Osteoblast (primary cell): ENCODE data around the gene ID3. TPM values are rescaled to one million over a fixed set of nuclear protein-coding genes. Genes with fewer than 3 reads are reported as not detected.

ENCODE experiments used
- DNase-seq: peaks from one replicate; pipeline ENCODE4 v3.0.0; 2011; ENCODE audit warnings: low spot score, mixed read lengths; ENCODE audit not compliant: insufficient read length; ENCODE audit errors: missing footprints
- H2AFZ ChIP-seq: 2 replicates; pipeline ENCODE4 v1.6.0; 2011; ENCODE audit warnings: mild to moderate bottlenecking, low read length
- H3K27ac ChIP-seq: 2 replicates; pipeline ENCODE4 v1.5.1; 2011; ENCODE audit warnings: mild to moderate bottlenecking, low read depth, low read length, moderate library complexity
- H3K27me3 ChIP-seq: 2 replicates; pipeline ENCODE4 v1.6.0; 2012; ENCODE audit warnings: mild to moderate bottlenecking, control low read depth, inconsistent platforms, low read length, moderate library complexity; ENCODE audit not compliant: insufficient read depth
- H3K36me3 ChIP-seq: 2 replicates; pipeline ENCODE4 v1.5.1; 2011; ENCODE audit warnings: mild to moderate bottlenecking, low read length, control low read depth, moderate library complexity; ENCODE audit not compliant: insufficient read depth
- H3K4me1 ChIP-seq: 2 replicates; pipeline ENCODE4 v1.5.1; 2011; ENCODE audit warnings: mild to moderate bottlenecking, low read length, control low read depth, moderate library complexity; ENCODE audit not compliant: insufficient read depth
- H3K4me2 ChIP-seq: 2 replicates; pipeline ENCODE4 v1.6.0; 2011; ENCODE audit warnings: mild to moderate bottlenecking, low read length; ENCODE audit not compliant: insufficient read depth
- H3K4me3 ChIP-seq: fragments of 200-600 bp; sonication (generic); 3 replicates; pipeline ENCODE4 v1.5.1; 2012; ENCODE audit warnings: mild to moderate bottlenecking, low read length, inconsistent platforms; ENCODE audit not compliant: insufficient read depth
- H3K79me2 ChIP-seq: 2 replicates; pipeline ENCODE4 v1.6.0; 2012; ENCODE audit warnings: mild to moderate bottlenecking, low read length, control low read depth, inconsistent platforms; ENCODE audit not compliant: insufficient read depth
- H3K9me3 ChIP-seq: 2 replicates; pipeline ENCODE4 v1.5.1; 2011; ENCODE audit warnings: low read depth, low read length, control low read depth
- H4K20me1 ChIP-seq: 2 replicates; pipeline ENCODE4 v1.6.0; 2012; ENCODE audit warnings: mild to moderate bottlenecking, low read length, control low read depth; ENCODE audit not compliant: insufficient read depth
- total RNA-seq: library from RNA; depleted of rRNA; stranded (reverse); fragments of >200 nt; gene quantifications from 2 replicates; pipeline ENCODE4 v1.2.3, GENCODE V29; 2012
- TF ChIP-seq, protein P1 (sequence below): IDR thresholded peaks from 2 replicates; pipeline ENCODE4 v1.5.1; 2011; ENCODE audit warnings: mild to moderate bottlenecking, low read depth, low read length, moderate library complexity; ENCODE audit errors: extremely low read depth

Gene ID3
- total RNA-seq, 1 donor: 240 TPM

DNA sequence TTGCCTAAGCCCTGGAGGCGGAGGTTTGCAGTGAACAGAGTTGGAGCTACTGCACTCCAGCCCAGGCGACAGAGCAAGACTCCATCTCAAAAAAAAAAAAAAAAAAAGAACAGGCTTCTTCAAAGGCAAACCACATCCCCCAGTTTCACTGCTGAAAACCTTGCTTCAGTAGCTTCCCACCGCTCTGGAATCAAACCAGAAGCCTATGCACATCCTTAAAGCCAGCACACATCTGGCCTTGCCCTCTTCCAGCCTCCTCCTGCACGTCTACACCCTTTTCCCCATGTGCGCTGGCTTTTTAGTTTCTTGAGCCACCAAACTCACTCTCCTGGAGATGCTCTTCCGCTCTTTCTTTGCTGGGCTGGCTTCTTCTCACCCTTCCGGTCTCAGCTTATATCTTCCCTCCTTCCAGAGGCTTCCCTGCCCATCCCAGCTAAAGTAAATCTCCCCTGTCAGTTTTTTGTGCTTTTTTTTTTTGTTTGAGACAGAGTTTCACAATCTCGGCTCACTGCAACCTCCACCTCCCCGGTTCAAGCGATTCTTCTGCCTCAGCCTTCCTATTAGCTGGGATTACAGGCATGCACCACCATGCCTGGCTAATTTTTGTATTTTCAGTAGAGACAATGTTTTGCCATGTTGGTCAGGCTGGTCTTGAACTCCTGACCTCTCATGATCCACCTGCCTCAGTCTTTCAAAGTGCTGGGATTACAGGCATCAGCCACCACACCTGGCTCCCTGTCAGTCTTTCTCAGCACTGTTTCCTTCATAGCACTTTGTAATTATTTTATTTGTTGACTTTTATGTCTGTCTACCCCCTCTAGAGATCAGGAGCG, 42.0 kb upstream of the ID3 start:
- Histone ChIP-seq H3K9me3 (no peaks in the 10 kb centered on the region), H3K4me1 (no peaks in the 10 kb centered on the region), H3K36me3 (no peaks in the 10 kb centered on the region), H3K4me2 (no peak overlapping the region), H3K4me3 (no peak overlapping the region), H4K20me1 (no peaks in the 10 kb centered on the region), H3K79me2 (no peaks in the 10 kb centered on the region), H2AFZ (no peak overlapping the region), H3K27ac (no peak overlapping the region), H3K27me3 (no peaks in the 10 kb centered on the region)
- TF ChIP-seq, protein P1, sequence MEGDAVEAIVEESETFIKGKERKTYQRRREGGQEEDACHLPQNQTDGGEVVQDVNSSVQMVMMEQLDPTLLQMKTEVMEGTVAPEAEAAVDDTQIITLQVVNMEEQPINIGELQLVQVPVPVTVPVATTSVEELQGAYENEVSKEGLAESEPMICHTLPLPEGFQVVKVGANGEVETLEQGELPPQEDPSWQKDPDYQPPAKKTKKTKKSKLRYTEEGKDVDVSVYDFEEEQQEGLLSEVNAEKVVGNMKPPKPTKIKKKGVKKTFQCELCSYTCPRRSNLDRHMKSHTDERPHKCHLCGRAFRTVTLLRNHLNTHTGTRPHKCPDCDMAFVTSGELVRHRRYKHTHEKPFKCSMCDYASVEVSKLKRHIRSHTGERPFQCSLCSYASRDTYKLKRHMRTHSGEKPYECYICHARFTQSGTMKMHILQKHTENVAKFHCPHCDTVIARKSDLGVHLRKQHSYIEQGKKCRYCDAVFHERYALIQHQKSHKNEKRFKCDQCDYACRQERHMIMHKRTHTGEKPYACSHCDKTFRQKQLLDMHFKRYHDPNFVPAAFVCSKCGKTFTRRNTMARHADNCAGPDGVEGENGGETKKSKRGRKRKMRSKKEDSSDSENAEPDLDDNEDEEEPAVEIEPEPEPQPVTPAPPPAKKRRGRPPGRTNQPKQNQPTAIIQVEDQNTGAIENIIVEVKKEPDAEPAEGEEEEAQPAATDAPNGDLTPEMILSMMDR: no peak
- DNase-seq: no peak

DNA sequence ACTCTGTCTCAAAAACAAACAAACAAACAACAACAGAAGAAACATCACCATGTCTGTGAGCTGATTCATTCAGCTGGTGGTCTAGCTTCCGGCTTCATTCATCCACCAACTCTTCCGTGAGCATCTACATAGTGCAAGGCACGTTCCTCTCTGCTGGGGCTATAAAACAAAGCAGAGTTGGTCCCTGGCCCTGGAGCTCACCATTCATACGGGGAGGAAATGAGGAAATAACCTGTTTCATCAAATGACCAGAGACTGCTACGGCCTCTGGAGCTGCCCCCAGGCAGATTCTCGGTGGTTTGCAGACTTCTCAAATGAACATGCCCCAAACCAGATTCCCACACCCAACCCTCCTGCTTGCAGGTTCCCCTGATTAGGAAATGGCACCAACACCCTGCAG, 41.0 kb upstream of the ID3 start:
- no peak for DNase-seq
- no peaks in the 10 kb centered on the region for H3K27me3 ChIP-seq
- no peaks in the 10 kb centered on the region for H3K9me3 ChIP-seq
- no peaks in the 10 kb centered on the region for H3K4me1 ChIP-seq
- H4K20me1 ChIP-seq: no peaks in the 10 kb centered on the region
- no peak overlapping the region for H3K4me2 ChIP-seq
- H2AFZ ChIP-seq: no peak overlapping the region
- H3K36me3 ChIP-seq: no peaks in the 10 kb centered on the region
- H3K27ac ChIP-seq: no peak overlapping the region
- no peak overlapping the region for H3K4me3 ChIP-seq
- H3K79me2 ChIP-seq: no peaks in the 10 kb centered on the region
- TF ChIP-seq, protein P1: no peak

DNA sequence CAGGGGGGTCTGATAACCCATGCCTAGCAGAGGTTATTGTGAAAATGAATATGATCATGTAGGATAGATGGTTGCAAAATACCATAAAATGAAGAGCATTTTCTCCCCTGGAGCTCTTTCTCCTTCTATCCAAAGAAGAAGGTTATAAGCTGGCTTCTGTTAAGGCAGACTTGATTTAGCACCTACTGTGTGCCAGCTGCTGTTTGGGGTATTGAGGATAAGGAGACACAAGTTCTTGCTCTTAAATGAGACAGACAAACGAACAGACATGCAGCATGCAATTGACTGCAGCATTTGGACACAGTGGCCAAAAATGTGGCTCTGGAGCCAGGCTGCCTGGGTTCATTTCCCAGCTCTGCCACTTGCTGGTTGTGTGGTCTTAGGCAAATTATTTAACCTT, 39.8 kb upstream of the ID3 start:
- no peak for DNase-seq
- Histone ChIP-seq H3K27me3 (no peaks in the 10 kb centered on the region), H3K36me3 (no peaks in the 10 kb centered on the region), H2AFZ (no peak overlapping the region), H3K27ac (no peak overlapping the region), H3K4me3 (no peak overlapping the region), H3K4me1 (no peaks in the 10 kb centered on the region), H4K20me1 (no peaks in the 10 kb centered on the region), H3K9me3 (no peaks in the 10 kb centered on the region), H3K4me2 (no peak overlapping the region), H3K79me2 (no peaks in the 10 kb centered on the region)
- TF ChIP-seq, protein P1: no peak

DNA sequence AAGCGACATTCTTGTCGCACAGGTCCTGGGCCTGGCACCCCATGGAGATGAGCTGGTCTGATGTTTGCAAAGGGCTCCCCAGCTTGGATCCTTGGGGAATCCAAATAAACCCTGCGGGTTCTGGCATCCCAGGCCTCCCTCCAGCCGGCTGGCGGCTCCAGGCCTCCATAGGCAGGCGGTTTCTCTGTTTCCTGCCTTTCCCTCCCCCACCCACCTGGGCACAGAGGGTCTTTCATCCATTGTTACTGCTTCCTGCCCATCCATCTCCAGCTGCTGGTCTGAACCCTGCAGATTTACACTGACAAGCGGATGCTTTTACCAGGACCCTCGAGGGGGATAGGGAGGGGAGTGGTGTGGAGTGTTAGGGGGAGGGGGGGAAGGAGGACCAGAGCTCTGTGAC, 39.1 kb upstream of the ID3 start:
- TF ChIP-seq, protein P1: no peak
- H3K27ac ChIP-seq: no peak overlapping the region
- H4K20me1 ChIP-seq: no peaks in the 10 kb centered on the region
- H2AFZ ChIP-seq: no peak overlapping the region
- H3K9me3 ChIP-seq: no peaks in the 10 kb centered on the region
- H3K36me3 ChIP-seq: no peaks in the 10 kb centered on the region
- H3K4me1 ChIP-seq: no peaks in the 10 kb centered on the region
- H3K79me2 ChIP-seq: no peaks in the 10 kb centered on the region
- H3K4me3 ChIP-seq: no peak overlapping the region
- H3K4me2 ChIP-seq: no peak overlapping the region
- no peak for DNase-seq
- no peaks in the 10 kb centered on the region for H3K27me3 ChIP-seq
